WTC11 (cell line): ENCODE results near the gene COG6. TPM values are rescaled to one million over a fixed set of nuclear protein-coding genes. Genes with fewer than 3 reads are reported as not detected.

Source experiments
- ATAC-seq: fragments of 200-7000 bp; cut with Tn5 transposase; 2 replicates; pipeline ENCODE4 v1.10.0; 2021; ENCODE audit warnings: mild to moderate bottlenecking, moderate library complexity
- CTCF ChIA-PET: fragments of 300-600 bp; sonication (Branson Sonifier 250); formaldehyde crosslinking; loops from one replicate; lab custom pipeline; 2021; ENCODE audit warnings: antibody characterized with exemption; lab: Charles Lee
- POLR2A ChIA-PET: fragments of 350-600 bp; sonication (Branson Sonifier 250); formaldehyde crosslinking; loops from one replicate; lab custom pipeline; 2021; ENCODE audit warnings: antibody characterized with exemption; lab: Charles Lee
- DNase-seq: peaks from one replicate; pipeline ENCODE4 v3.0.0; 2021; ENCODE audit warnings: low spot score
- H3K27ac Mint-ChIP-seq: 2 replicates; pipeline ENCODE4 v1.8.0; 2021; ENCODE audit warnings: mixed read lengths
- H3K27me3 Mint-ChIP-seq: 2 replicates; pipeline ENCODE4 v1.8.0; 2021; ENCODE audit warnings: low read depth, mild to moderate bottlenecking, moderate library complexity, mixed read lengths
- H3K36me3 Mint-ChIP-seq: 2 replicates; pipeline ENCODE4 v1.8.0; 2021; ENCODE audit warnings: mixed read lengths
- H3K4me1 Mint-ChIP-seq: 2 replicates; pipeline ENCODE4 v1.8.0; 2022; ENCODE audit warnings: mixed read lengths
- H3K4me3 Mint-ChIP-seq: 2 replicates; pipeline ENCODE4 v1.8.0; 2021; ENCODE audit warnings: mild to moderate bottlenecking, moderate library complexity, mixed read lengths
- H3K9me3 Mint-ChIP-seq: 2 replicates; pipeline ENCODE4 v1.8.0; 2021; ENCODE audit warnings: mixed read lengths
- ATF1 ChIP-seq: sonication (generic); formaldehyde crosslinking; IDR thresholded peaks from 2 replicates; pipeline ENCODE4 v1.8.1; 2023; ENCODE audit warnings: mild to moderate bottlenecking, moderate library complexity, missing genetic modification reagents
- CREB1 ChIP-seq: sonication (generic); formaldehyde crosslinking; IDR thresholded peaks from 2 replicates; pipeline ENCODE4 v1.8.0; 2023; ENCODE audit warnings: mild to moderate bottlenecking, missing genetic modification reagents
- E2F5 ChIP-seq: sonication (generic); formaldehyde crosslinking; IDR thresholded peaks from 2 replicates; pipeline ENCODE4 v1.8.1; 2022; ENCODE audit warnings: mild to moderate bottlenecking, moderate library complexity, missing genetic modification reagents
- FOXP1 ChIP-seq: sonication (generic); formaldehyde crosslinking; IDR thresholded peaks from 2 replicates; pipeline ENCODE4 v1.8.0; 2022; ENCODE audit warnings: missing genetic modification reagents, mild to moderate bottlenecking, moderate library complexity, borderline replicate concordance
- GRHL2 ChIP-seq: fragments of 250-450 bp; sonication (Bioruptor Pico); IDR thresholded peaks from 2 replicates; pipeline ENCODE4 v1.8.0; 2022; ENCODE audit warnings: mild to moderate bottlenecking, moderate library complexity; ENCODE audit not compliant: insufficient replicate concordance, severe bottlenecking
- HMGXB4 ChIP-seq: sonication (generic); formaldehyde crosslinking; IDR thresholded peaks from 2 replicates; pipeline ENCODE4 v1.8.1; 2023; ENCODE audit warnings: mild to moderate bottlenecking, moderate library complexity, missing genetic modification reagents
- MXD4 ChIP-seq: fragments of 250-450 bp; sonication (Bioruptor Pico); IDR thresholded peaks from 2 replicates; pipeline ENCODE4 v1.8.0; 2021; ENCODE audit warnings: mild to moderate bottlenecking, moderate library complexity, borderline replicate concordance
- NFATC4 ChIP-seq: fragments of 250-450 bp; sonication (Bioruptor Pico); IDR thresholded peaks from 2 replicates; pipeline ENCODE4 v1.9.0; 2021; ENCODE audit warnings: mild to moderate bottlenecking
- NFE2L1 ChIP-seq: sonication (generic); formaldehyde crosslinking; IDR thresholded peaks from 2 replicates; pipeline ENCODE4 v1.8.1; 2023; ENCODE audit warnings: missing genetic modification reagents
- NFYB ChIP-seq: sonication (generic); formaldehyde crosslinking; conservative IDR thresholded peaks from 2 replicates; pipeline ENCODE4 v1.8.0; 2022; ENCODE audit warnings: low read depth, missing genetic modification reagents
- NR1H2 ChIP-seq: sonication (generic); formaldehyde crosslinking; IDR thresholded peaks from 2 replicates; pipeline ENCODE4 v1.9.0; 2021; ENCODE audit warnings: mild to moderate bottlenecking, moderate library complexity, missing genetic modification reagents
- OVOL2 ChIP-seq: fragments of 250-450 bp; sonication (Bioruptor Pico); IDR thresholded peaks from 2 replicates; pipeline ENCODE4 v1.9.0; 2021; ENCODE audit warnings: mild to moderate bottlenecking, borderline replicate concordance
- PRDM15 ChIP-seq: sonication (generic); formaldehyde crosslinking; IDR thresholded peaks from 2 replicates; pipeline ENCODE4 v1.8.0; 2022; ENCODE audit warnings: missing genetic modification reagents
- SMAD4 ChIP-seq: sonication (generic); formaldehyde crosslinking; IDR thresholded peaks from 2 replicates; pipeline ENCODE4 v1.8.0; 2022; ENCODE audit warnings: mild to moderate bottlenecking, missing genetic modification reagents
- SOX15 ChIP-seq: fragments of 250-450 bp; sonication (Bioruptor Pico); IDR thresholded peaks from 2 replicates; pipeline ENCODE4 v1.9.0; 2021; ENCODE audit warnings: mild to moderate bottlenecking
- SP1 ChIP-seq: sonication (generic); formaldehyde crosslinking; conservative IDR thresholded peaks from 2 replicates; pipeline ENCODE4 v1.8.1; 2022; ENCODE audit warnings: missing genetic modification reagents
- ZBTB21 ChIP-seq: sonication (generic); formaldehyde crosslinking; IDR thresholded peaks from 2 replicates; pipeline ENCODE4 v1.8.1; 2023; ENCODE audit warnings: mild to moderate bottlenecking, missing genetic modification reagents, borderline replicate concordance
- ZBTB43 ChIP-seq: sonication (generic); formaldehyde crosslinking; IDR thresholded peaks from 2 replicates; pipeline ENCODE4 v1.8.1; 2023; ENCODE audit warnings: mild to moderate bottlenecking, missing genetic modification reagents
- ZNF138 ChIP-seq: sonication (generic); formaldehyde crosslinking; conservative IDR thresholded peaks from 2 replicates; pipeline ENCODE4 v1.8.1; 2022; ENCODE audit warnings: mild to moderate bottlenecking, moderate library complexity, missing genetic modification reagents
- ZNF281 ChIP-seq: sonication (generic); formaldehyde crosslinking; IDR thresholded peaks from 2 replicates; pipeline ENCODE4 v1.8.0; 2023; ENCODE audit warnings: mild to moderate bottlenecking, missing genetic modification reagents
- ZNF396 ChIP-seq: fragments of 250-450 bp; sonication (Bioruptor Pico); IDR thresholded peaks from 2 replicates; pipeline ENCODE4 v1.8.0; 2021; ENCODE audit warnings: mild to moderate bottlenecking, moderate library complexity, borderline replicate concordance
- ZNF671 ChIP-seq: fragments of 250-450 bp; sonication (Bioruptor Pico); IDR thresholded peaks from 2 replicates; pipeline ENCODE4 v1.8.0; 2021; ENCODE audit warnings: mild to moderate bottlenecking
- total RNA-seq: library from RNA; stranded (reverse); gene quantifications from 3 replicates; pipeline ENCODE4 v1.2.3, GENCODE V29; 2021

Gene COG6
- total RNA-seq, 1 experiment from 2014 or later, result 23.0 TPM

DNA sequence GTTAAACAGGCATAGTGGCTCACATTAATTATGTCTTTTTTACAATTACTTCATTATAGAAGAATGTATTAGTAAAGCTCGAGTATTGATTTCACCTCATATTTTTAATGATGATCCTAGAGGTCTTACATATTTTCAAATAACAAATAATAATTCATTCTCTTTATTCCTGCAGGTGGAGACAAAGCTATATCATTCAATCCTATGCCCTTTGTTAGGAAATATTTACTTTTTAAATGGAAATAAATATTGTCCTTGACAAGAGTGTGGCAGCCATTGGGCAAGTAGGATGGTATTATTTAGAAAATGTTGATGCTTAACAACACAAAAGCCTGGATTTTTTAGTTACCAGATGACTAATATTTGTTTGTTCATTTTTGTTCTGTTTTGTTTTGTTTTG, 127.6 kb downstream of the COG6 start (continued):
- TF ChIP-seq PRDM15 (CRISPR knock-in tag), result no peak
- no peak for TF ChIP-seq ZBTB21
- TF ChIP-seq NFATC4 (CRISPR knock-in tag), result no peak
- no peak for TF ChIP-seq NFYB (CRISPR knock-in tag)
- TF ChIP-seq GRHL2 (CRISPR knock-in tag), result no peak
- TF ChIP-seq, all 79 proteins: peak for 0

- H3K36me3 Mint-ChIP-seq, result peaks cover 14% of the 10 kb centered on the region
- peaks cover 37% of the 10 kb centered on the region for H3K4me1 Mint-ChIP-seq
- H3K4me3 Mint-ChIP-seq, result no peak overlapping the region
- TF ChIP-seq E2F5 (CRISPR knock-in tag) (no peak), OVOL2 (CRISPR knock-in tag) (no peak), MXD4 (CRISPR knock-in tag) (no peak), ATF1 (CRISPR knock-in tag) (no peak), HMGXB4 (CRISPR knock-in tag) (no peak)
- POLR2A ChIA-PET, result no interaction called here
- DNase-seq, result no peak
- no peak overlapping the region for H3K27ac Mint-ChIP-seq
- peaks cover 14% of the 10 kb centered on the region for H3K9me3 Mint-ChIP-seq
- no peaks in the 10 kb centered on the region for H3K27me3 Mint-ChIP-seq
- ATAC-seq, result no peak
- CTCF ChIA-PET, result interaction anchor here (0.5 to 1.9 kb wide), 3 partner anchors 27 to 274 kb away, joined by 4 to 7 read pairs (median 5); no protein-coding TSS in a partner anchor
Measured at GRCh38 chr13:39784347-39784746, 128.9 kb downstream of the COG6 start.

- H3K27me3 Mint-ChIP-seq, result peaks cover 2% of the 10 kb centered on the region; the same call in 1 of the 2 replicates
- H3K36me3 Mint-ChIP-seq, result peaks cover 25% of the 10 kb centered on the region
- ChIA-PET CTCF (no interaction called here), POLR2A (no interaction called here)
- H3K9me3 Mint-ChIP-seq, result peaks cover 28% of the 10 kb centered on the region
- peaks cover 37% of the 10 kb centered on the region for H3K4me1 Mint-ChIP-seq
- H3K27ac Mint-ChIP-seq, result no peak overlapping the region
- no peak overlapping the region for H3K4me3 Mint-ChIP-seq
- ATAC-seq (peak; percentile 58), DNase-seq (no peak)
- TF ChIP-seq ZNF138 (CRISPR knock-in tag), result no peak
- no peak for TF ChIP-seq NFYB (CRISPR knock-in tag)
- no peak for TF ChIP-seq ZNF281
- TF ChIP-seq NR1H2 (CRISPR knock-in tag), result no peak
- no peak for TF ChIP-seq SOX15 (CRISPR knock-in tag)
- TF ChIP-seq SMAD4 (CRISPR knock-in tag), result no peak
- TF ChIP-seq ZBTB43, result no peak
- no peak for TF ChIP-seq CREB1 (CRISPR knock-in tag)
- no peak for TF ChIP-seq ZNF671 (CRISPR knock-in tag)
- no peak for TF ChIP-seq FOXP1 (CRISPR knock-in tag)
- TF ChIP-seq ZNF396 (CRISPR knock-in tag), result no peak
- no peak for TF ChIP-seq NFE2L1 (CRISPR knock-in tag)
- TF ChIP-seq HMGXB4 (CRISPR knock-in tag), result no peak
- no peak for TF ChIP-seq SP1
Measured at GRCh38 chr13:39786091-39786490, 130.6 kb downstream of the COG6 start.
